ENCODE measurements around the gene RNF144A.

DNA sequence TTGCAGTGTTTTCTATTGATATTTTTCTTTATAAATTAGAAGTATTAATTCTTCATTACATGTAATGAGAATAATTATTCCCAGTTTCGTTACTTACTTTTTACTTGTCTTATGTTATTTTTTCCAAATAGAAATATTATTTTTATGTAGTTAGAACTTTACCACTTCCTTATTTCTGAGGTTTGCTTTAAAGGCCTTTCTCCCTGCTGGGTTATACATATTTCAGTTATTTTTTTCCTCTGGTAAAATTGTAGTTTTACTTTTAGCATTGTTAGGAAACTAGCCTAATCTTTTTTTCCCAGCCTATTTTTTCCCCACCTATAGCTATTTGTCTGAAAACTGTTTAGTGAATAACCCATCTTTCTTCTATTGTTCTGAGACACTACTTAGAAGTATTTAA lies 17.1 kb downstream of the RNF144A start:
- no peak for TF ChIP-seq NFIC (IDR thresholded peaks at IDR 0.05)
- TF ChIP-seq, protein P1, sequence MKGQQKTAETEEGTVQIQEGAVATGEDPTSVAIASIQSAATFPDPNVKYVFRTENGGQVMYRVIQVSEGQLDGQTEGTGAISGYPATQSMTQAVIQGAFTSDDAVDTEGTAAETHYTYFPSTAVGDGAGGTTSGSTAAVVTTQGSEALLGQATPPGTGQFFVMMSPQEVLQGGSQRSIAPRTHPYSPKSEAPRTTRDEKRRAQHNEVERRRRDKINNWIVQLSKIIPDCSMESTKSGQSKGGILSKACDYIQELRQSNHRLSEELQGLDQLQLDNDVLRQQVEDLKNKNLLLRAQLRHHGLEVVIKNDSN (IDR thresholded peaks at IDR 0.05), result no peak
- TF ChIP-seq, protein P2, sequence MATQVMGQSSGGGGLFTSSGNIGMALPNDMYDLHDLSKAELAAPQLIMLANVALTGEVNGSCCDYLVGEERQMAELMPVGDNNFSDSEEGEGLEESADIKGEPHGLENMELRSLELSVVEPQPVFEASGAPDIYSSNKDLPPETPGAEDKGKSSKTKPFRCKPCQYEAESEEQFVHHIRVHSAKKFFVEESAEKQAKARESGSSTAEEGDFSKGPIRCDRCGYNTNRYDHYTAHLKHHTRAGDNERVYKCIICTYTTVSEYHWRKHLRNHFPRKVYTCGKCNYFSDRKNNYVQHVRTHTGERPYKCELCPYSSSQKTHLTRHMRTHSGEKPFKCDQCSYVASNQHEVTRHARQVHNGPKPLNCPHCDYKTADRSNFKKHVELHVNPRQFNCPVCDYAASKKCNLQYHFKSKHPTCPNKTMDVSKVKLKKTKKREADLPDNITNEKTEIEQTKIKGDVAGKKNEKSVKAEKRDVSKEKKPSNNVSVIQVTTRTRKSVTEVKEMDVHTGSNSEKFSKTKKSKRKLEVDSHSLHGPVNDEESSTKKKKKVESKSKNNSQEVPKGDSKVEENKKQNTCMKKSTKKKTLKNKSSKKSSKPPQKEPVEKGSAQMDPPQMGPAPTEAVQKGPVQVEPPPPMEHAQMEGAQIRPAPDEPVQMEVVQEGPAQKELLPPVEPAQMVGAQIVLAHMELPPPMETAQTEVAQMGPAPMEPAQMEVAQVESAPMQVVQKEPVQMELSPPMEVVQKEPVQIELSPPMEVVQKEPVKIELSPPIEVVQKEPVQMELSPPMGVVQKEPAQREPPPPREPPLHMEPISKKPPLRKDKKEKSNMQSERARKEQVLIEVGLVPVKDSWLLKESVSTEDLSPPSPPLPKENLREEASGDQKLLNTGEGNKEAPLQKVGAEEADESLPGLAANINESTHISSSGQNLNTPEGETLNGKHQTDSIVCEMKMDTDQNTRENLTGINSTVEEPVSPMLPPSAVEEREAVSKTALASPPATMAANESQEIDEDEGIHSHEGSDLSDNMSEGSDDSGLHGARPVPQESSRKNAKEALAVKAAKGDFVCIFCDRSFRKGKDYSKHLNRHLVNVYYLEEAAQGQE (IDR thresholded peaks at IDR 0.05; ENCODE audit: low read depth), result no peak
- TF ChIP-seq ZBTB7A (IDR thresholded peaks at IDR 0.05; ENCODE audit: low read depth), result no peak
- no peak for TF ChIP-seq TCF12 (IDR thresholded peaks at IDR 0.05; ENCODE audit: low read depth)
- no peak for TF ChIP-seq EGR1 (IDR thresholded peaks at IDR 0.05)
- TF ChIP-seq EP300 (IDR thresholded peaks at IDR 0.05; ENCODE audit: borderline replicate concordance), result no peak
- TF ChIP-seq CEBPB (IDR thresholded peaks at IDR 0.05), result no peak
- TF ChIP-seq RAD21 (IDR thresholded peaks at IDR 0.05; ENCODE audit: low read depth), result no peak
- TF ChIP-seq, protein P3, sequence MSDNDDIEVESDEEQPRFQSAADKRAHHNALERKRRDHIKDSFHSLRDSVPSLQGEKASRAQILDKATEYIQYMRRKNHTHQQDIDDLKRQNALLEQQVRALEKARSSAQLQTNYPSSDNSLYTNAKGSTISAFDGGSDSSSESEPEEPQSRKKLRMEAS (IDR thresholded peaks at IDR 0.05), result no peak
- TF ChIP-seq CREB1 (IDR thresholded peaks at IDR 0.05; ENCODE audit: low read depth), result no peak
- TF ChIP-seq FOXM1 (IDR thresholded peaks at IDR 0.05; ENCODE audit: borderline replicate concordance, low read depth), result no peak

Measured in Ishikawa (cell line).